ENCODE data around the gene LAMA4.

GRCh38 chr6:112253841-112254816 is at the start of gene LAMA4:
- TF ChIP-seq EZH2 (IDR thresholded peaks at IDR 0.05; ENCODE audit: low read depth) (no peak), CTCF (conservative IDR thresholded peaks at IDR 0.05) (peak; percentile 48; the same call in 1 of the 2 replicates)

Data from PC-9 (cell line).